H54 (cell line): ENCODE results near the gene KAT6B.
A peak's percentile ranks its signal among the peaks of the same experiment; 100 is the strongest.
"Not testable (repeated sequence)": the region's sequence is repeated elsewhere in the genome, so short reads cannot be mapped to it uniquely, and the experiment has no call there.

Source experiments
- DNase-seq: peaks from one replicate; pipeline ENCODE4 v3.0.0; 2011; ENCODE audit warnings: low spot score, mixed read lengths; ENCODE audit not compliant: insufficient read length
- FAIRE-seq: peaks from 3 replicates; lab custom pipeline; 2011; peaks lifted over from hg19 to GRCh38; lab: Jason Lieb, UNC
- POLR2A ChIP-seq: IDR thresholded peaks from 2 replicates; pipeline ENCODE4 v1.6.1; 2011; ENCODE audit warnings: low read depth, mild to moderate bottlenecking, low read length

Gene KAT6B

GRCh38 chr10:74826142-74827044 is at the start of gene KAT6B:
Gene KAT6B, plus strand, starts transcription at chr10:74826600. Its CDS starts 16,258 bp downstream, at chr10:74842858.
- DNase-seq (peak; percentile 99), FAIRE-seq (peak; percentile 99)
- 0 out of 2 replicates have a peak, but pooled peaks have one; percentile 32 for TF ChIP-seq POLR2A

DNA sequence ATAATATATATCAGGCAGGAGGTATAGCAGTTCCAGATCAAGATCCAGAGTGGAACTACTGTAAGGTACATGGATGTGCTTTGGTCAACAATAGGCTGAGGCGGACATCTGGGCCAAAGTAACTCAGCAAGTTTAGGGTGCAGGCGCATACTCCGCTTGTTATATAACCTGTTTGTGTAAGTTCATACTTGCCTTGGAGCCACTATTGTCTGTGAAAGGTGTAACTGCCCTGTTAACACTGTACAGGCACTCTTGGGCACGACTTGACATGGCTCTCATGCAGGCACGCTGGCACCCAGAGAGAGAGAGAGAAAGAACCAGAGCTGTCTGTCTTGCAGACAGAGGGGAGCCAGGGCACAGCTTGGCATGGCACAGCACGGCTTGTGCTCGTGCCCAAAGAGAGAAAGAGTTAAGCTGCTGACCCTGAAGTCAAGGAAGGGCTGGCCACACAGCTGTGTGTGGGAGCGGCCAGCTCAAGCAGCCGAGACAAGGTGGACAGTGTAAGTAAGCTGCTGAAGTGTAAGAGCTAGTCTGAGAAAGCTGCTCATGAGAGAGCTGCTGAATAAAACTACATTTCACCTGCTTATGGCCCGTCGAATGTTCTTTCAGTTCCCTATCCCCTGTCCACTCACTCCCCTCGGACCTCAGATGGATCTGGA is 47.8 kb upstream of the KAT6B start:
- FAIRE-seq (no peak), DNase-seq (no peak)
- no peak for TF ChIP-seq POLR2A

GRCh38 chr10:74781870-74782269 is 44.5 kb upstream of the KAT6B start:
- DNase-seq, FAIRE-seq: not testable (repeated sequence)

- no peak for TF ChIP-seq POLR2A
- no peak for FAIRE-seq
- DNase-seq, result no peak
Observed at GRCh38 chr10:74784462-74784861, 41.9 kb upstream of the KAT6B start.

DNA sequence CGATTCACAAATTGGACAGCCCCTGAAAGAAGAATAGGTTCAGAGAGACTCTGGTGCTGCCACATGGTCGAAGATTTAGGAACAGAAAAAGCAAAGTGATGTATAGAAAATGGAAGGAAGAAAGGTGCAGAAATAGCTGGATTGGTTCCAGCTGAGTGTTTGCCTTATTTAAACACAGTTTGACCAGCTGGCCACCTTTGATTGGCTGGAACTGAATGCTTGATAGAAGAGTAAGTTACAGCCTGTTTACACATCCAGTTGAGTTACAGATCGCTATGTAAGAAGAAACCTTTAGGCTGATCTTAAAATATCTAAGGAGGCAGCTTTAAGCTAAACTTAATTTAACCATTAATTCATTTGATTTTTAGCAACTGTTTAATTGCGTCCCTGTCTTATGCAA is 40.3 kb upstream of the KAT6B start:
- no peak for TF ChIP-seq POLR2A
- DNase-seq, result no peak
- FAIRE-seq, result no peak

DNA sequence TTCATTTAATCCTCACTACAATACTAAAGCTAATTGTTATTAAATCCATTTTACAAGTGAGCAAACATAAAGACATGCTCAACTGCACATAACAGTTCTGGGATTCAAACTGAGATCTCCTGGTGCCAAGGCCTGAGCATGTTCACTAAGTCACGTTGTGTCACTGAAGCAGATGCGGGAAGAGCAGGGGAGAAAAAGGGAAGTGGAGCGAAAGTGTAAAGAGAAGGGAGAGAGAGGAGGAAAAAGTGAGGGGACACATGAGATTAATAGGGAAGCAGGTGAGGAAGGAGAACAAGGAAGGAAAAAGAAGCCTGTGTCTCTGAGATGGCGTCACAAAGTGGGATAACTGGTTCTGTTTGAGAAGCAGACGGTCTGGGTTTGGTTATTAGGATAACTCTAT is 38.9 kb upstream of the KAT6B start:
- FAIRE-seq (no peak), DNase-seq (no peak)
- no peak for TF ChIP-seq POLR2A

- DNase-seq, FAIRE-seq: not testable (repeated sequence)
Observed at GRCh38 chr10:74791979-74792378, 34.4 kb upstream of the KAT6B start.

DNA sequence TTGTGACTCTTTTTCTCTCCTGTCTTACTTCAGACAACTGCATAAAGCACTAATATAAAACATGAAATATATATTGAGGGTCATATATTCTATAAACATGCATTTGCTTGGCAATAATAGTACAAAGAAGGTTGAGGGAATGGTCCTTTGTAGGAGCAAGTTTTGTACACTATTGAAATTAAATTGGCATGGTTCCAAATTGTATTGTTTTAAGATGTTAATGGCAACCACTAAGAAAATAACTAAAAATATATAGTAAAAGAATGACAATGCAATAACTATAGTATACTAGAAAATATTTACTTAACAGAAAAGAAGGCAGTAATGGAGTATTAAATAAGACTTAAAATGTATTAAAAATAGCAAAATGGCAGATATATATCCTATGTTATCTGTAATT is 33.7 kb upstream of the KAT6B start:
- no peak for DNase-seq
- FAIRE-seq, result no peak
- no peak for TF ChIP-seq POLR2A

DNA sequence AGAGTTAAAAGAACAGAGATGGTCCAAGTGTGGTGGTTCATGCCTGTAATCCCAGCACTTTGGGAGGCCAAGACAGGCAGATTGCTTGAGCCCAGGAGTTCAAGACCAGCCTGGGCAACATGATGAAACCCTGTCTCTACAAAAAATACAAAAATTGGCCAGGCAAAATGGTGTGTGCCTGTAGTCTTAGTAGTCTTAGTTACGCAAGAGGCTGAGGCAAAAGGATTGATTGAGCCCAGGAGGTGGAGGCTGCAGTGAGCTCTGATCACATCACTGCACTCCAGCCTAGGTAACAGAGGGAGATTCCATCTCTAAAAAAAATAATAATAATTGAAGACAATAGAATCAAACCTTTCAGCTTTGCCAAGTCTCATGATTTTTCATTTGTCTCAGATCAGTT is 33.2 kb upstream of the KAT6B start:
- not testable (repeated sequence) for DNase-seq, FAIRE-seq

DNA sequence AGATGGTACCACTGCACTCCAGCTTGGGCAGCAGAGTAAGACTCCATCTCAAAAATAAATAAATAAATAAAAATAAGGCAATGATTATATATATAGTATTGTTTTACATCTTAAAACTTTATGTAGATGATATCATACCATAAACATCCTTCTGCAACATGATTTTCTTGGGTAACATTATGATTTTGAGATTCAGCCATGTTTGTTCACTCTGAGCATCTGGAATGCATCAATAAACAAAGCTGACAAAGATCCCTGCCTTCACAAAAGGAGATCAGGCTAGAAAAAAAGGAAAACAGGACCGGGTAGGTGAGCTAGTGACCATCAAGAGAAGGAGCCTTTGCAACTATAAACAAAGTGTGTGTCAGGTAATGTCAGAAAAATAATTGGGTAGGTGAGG is 31.9 kb upstream of the KAT6B start:
- DNase-seq (no peak), FAIRE-seq (no peak)
- TF ChIP-seq POLR2A, result no peak

DNA sequence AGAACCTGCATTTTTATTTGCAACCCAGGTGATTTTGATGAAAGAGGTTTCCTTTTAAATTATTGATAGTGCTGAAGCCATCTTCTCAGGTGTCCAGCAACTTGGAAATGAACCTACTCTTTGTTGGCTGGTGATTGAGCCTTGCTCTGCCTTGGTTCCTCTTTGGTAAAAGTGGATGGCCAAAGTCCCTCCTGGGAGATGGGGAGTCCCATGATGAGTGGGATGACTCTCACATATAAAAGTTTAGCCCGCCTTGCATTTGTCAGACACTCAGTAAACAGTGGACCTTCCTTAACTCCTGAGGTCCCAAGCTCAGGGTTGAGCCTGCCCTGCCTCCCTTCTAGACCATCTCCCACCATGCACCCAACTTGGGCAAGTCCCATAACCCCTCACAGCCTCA is 28.9 kb upstream of the KAT6B start:
- no peak for TF ChIP-seq POLR2A
- FAIRE-seq (no peak), DNase-seq (no peak)

DNA sequence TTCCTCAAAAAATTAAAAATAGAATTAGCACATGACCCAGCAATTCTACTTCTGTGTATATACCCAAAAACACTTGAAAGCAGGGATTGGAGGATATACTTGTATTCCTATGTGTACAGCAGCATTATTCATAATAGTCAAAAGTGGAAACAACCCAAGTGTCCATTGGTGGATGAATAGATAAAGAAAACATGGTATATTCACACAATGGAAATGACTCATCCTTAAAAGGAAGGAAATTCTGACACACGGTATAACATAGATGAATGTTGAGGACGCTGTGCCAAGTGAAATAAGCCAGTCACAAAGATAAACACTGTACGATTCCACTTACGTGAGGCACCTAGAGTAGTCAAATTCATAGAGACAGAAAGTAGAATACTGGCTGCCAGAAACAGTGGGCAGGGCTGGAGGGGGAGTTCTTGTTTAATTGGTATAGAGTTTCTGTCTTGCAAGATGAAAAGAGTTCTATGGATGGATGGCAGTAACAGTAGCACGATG is 26.6 kb upstream of the KAT6B start:
- FAIRE-seq, result peak; percentile 93
- no peak for DNase-seq
- TF ChIP-seq POLR2A, result no peak

DNA sequence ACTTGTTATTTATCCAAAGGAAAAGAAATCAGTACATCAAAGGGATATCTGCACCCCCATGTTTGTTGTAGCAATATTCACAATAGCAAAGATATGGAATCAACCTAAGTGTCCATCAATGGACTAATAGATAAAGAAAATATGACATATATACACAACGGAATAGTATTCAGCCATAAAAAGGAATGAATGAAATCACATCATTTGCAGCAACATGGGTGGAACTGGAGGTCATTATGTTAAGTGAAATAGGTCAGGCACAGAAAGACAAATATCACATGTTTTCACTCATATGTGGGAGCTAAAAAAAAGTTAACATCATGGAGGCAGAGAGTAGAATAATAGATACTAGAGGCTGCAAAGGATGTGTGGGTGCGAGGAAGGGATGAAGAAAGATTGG is 25.0 kb upstream of the KAT6B start:
- FAIRE-seq (no peak), DNase-seq (no peak)
- no peak for TF ChIP-seq POLR2A

DNA sequence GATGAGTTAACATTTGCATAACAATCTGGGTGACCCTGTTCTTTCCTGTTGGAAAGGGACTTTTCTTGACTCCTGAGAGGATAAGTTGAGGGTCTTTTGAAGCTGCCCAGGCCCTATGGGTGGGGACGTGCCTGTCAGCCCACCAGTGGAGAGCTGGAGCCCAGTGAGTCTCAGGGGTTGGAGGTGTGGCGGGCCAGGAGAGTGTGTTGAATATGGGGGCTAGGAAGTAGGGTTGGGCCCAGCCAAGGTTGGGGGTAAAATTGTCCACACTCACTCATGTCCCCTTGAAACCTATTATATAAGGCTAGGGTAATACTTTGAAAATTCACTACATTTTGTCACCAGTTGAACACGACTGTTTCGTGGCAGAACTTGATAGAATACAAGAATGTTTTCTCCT is 17.9 kb upstream of the KAT6B start:
- DNase-seq (no peak), FAIRE-seq (no peak)
- no peak for TF ChIP-seq POLR2A

DNA sequence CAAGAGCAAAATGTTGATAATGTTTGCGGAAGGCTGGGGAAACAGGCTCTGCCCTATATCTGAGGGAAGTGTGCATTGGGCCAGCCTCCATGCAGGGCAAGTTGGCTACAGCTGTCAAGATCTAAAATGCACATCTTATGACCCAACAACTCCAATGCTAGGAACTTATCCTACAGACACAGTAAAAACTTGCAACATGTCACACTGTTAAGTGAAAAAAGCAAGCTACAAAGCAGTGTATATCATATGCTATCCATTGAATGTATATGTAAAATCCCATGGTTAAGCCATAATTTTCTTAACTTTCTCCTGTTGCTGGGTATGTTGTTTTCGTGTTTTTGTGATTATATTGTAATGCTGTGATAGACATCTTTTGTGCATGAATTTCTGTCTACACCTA is 16.3 kb upstream of the KAT6B start:
- DNase-seq (no peak), FAIRE-seq (no peak)
- TF ChIP-seq POLR2A, result no peak
